ENCODE data around the gene CCDC88A.
"Not testable (repeated sequence)": the region's sequence is repeated elsewhere in the genome, so short reads cannot be mapped to it uniquely, and the experiment has no call there.

CCDC88A gene

GRCh38 chr2:55370208-55370607 is 49.4 kb downstream of the CCDC88A start:
- no peak for DNase-seq

GRCh38 chr2:55365303-55365702 is 54.4 kb downstream of the CCDC88A start:
- DNase-seq: no peak

- no peak for DNase-seq
These were observed 55.2 kb downstream of the CCDC88A start for GRCh38 chr2:55364189-55365055.

- DNase-seq: no peak
These were observed 56.0 kb downstream of the CCDC88A start for GRCh38 chr2:55363636-55364035.

- DNase-seq: no peak
These were observed 58.0 kb downstream of the CCDC88A start for GRCh38 chr2:55361465-55362189.

- DNase-seq: no peak
These were observed 61.2 kb downstream of the CCDC88A start for GRCh38 chr2:55358451-55358850.

- no peak for DNase-seq
These were observed 61.7 kb downstream of the CCDC88A start for GRCh38 chr2:55357927-55358326.

GRCh38 chr2:55357164-55357563 is 62.5 kb downstream of the CCDC88A start:
- no peak for DNase-seq

GRCh38 chr2:55356136-55356535 is 63.5 kb downstream of the CCDC88A start:
- DNase-seq: not testable (repeated sequence)

- DNase-seq: no peak
These were observed 64.2 kb downstream of the CCDC88A start for GRCh38 chr2:55355451-55355850.

- DNase-seq: no peak
These were observed 68.0 kb downstream of the CCDC88A start for GRCh38 chr2:55351672-55352071.

- no peak for DNase-seq
These were observed 74.6 kb downstream of the CCDC88A start for GRCh38 chr2:55345064-55345463.

- no peak for DNase-seq
These were observed 81.4 kb downstream of the CCDC88A start for GRCh38 chr2:55338268-55338667.

GRCh38 chr2:55334728-55335127 is 84.9 kb downstream of the CCDC88A start:
- DNase-seq: no peak

- no peak for DNase-seq
These were observed 88.9 kb downstream of the CCDC88A start for GRCh38 chr2:55330541-55331297.

GRCh38 chr2:55327470-55328230 is 92.0 kb downstream of the CCDC88A start:
- no peak for DNase-seq

- no peak for DNase-seq
These were observed 104.7 kb downstream of the CCDC88A start for GRCh38 chr2:55314985-55315384.

- DNase-seq: no peak
These were observed 108.2 kb downstream of the CCDC88A start for GRCh38 chr2:55311444-55311870.

GRCh38 chr2:55309446-55309845 is 110.2 kb downstream of the CCDC88A start:
- no peak for DNase-seq

GRCh38 chr2:55302241-55302640 is 117.4 kb downstream of the CCDC88A start:
- DNase-seq: no peak

GRCh38 chr2:55301277-55301676 is 118.4 kb downstream of the CCDC88A start:
- DNase-seq: no peak

GRCh38 chr2:55296393-55296792 is 123.3 kb downstream of the CCDC88A start:
- DNase-seq: no peak

GRCh38 chr2:55283083-55283482 is 136.6 kb downstream of the CCDC88A start:
- no peak for DNase-seq
